GM19468 (cell line): Measurements from ENCODE around the gene TCAF1.
A peak's percentile ranks its signal among the peaks of the same experiment; 100 is the strongest.
"Not testable (repeated sequence)": the region's sequence is repeated elsewhere in the genome, so short reads cannot be mapped to it uniquely, and the experiment has no call there.

Experiments
- ATAC-seq: cut with Tn5 transposase; IDR thresholded peaks from one replicate; pipeline ENCODE4 v1.9.1; 2021; ENCODE audit warnings: mild to moderate bottlenecking, moderate library complexity, moderate number of reproducible peaks; ENCODE audit not compliant: unreplicated experiment; ENCODE audit errors: extremely low read depth

Gene TCAF1

DNA sequence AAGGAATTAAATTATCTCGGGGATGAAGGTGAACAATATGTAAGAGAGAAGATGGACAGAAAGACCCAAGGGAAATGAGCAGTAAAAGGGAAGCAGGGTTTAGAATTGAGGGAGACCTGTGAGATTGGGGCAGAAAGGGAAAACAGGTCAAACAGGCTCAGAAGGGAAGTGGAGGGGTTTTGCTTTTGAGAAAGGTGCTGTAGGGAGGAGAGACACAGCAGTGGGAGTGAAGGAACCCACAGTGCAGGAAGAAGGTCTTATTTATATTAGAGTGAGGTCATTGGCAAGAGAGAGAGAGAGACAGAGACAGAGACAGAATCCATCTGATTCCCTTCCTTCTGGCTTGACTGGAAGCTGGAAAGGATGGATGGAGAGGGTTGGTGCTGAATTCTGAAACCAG, 3.5 kb upstream of the TCAF1 start:
- no peak for ATAC-seq

DNA sequence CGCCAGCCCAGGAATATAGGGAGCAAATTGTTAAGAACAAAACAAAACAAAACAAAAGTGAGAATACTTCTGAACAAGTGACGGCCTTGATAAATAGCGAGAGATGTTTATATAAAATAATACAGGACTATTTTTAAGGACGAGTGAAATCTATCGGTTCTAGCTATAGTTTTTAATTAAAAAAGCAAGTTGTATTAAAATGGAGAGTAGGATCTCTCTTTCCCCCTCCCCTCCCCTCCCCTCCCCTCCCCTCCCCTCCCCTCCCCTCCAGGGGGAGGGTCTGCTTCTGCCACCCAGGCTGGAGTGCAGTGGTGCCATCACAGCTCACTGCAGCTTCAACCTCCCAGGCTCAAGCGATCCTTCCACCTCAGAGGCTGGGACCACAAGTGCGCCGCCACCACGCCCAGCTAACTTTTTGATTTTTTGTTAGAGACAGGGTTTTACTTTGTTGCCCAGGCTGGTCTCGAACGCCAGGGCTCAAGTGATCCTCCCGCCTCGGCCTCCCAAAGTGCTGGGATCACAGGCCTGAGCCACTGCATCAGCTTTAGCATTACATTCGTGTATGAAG, 440 bp upstream of the TCAF1 start:
- ATAC-seq = no peak

DNA sequence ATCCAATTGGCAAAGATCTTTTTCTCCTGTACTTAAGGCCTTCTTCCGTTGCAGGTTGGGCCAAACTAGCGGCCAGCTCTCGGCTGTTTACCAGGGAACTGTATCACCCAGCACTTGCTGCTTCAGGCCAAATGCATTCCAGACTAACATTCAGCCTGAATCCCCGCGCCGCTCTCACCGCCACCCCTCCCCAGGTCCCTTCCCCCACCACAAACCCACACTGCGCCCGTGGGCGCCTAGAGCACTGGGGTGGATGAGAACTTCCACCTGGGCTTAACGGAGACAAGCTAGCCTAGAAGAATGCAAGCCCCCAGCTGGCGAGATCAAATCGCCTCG, 676 bp downstream of the TCAF1 start:
- ATAC-seq = no peak

DNA sequence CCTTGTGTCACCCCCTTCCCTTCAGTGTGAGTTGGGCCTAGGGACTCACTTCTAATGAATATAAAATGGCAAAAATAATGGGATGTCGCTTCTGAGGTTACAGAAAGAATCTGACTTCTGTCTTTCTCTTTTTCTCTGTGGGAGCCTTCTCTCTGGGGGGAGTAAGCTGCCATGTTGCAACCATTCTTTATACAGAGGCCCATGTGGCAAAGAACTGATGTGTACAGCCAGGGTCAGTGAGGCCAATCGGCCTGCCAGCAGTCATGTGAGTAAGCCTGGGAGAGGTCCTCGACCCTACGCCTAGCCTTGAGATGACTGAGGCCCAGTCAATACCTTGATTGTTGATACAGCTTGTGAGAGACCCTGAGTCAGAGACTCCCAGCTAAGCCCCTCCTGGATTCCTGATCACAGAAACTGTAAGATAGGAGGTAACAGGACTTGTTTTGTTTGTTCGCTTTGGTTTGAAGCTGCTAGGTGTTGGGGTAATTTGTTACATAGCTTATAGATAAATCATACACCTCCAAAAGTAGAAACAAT, 1.7 kb downstream of the TCAF1 start:
- no peak for ATAC-seq

DNA sequence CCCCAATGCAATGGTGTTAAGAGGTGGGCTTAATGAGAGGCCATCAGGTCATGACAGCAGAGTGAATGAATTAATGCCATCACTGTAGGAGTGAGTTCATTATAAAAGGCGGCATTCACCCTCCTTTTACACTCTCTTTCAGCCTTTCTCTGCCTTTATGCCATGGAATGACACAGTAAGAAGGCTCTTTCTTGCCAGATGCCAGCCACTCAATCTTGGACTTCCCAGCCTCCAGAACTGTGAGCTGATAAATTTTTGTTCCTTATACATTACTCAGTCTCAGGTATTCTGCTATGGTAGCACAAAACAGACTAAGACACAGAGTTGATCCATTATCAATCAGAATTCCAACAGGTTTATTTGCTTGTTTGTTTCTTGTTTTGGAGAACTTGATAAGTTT, 3.2 kb downstream of the TCAF1 start:
- ATAC-seq = no peak

DNA sequence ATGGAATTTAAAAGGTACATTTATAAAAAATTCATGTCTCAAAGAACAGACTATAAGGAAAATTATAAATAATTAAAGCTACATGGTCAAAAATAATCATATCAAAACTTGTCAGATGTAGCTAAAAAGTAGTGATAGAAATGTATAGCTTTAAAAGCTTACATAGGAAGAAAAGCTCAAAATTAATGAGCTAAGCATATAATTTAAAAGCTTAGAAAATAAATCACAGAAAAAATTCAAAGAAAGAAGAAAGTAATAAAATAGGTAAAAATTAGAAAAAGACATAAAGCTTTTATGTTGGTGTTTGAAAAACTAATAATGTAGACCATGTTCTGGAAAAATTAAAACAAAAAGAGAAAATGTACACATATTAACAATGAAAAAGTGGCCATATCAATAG, 5.3 kb downstream of the TCAF1 start:
- no peak for ATAC-seq

DNA sequence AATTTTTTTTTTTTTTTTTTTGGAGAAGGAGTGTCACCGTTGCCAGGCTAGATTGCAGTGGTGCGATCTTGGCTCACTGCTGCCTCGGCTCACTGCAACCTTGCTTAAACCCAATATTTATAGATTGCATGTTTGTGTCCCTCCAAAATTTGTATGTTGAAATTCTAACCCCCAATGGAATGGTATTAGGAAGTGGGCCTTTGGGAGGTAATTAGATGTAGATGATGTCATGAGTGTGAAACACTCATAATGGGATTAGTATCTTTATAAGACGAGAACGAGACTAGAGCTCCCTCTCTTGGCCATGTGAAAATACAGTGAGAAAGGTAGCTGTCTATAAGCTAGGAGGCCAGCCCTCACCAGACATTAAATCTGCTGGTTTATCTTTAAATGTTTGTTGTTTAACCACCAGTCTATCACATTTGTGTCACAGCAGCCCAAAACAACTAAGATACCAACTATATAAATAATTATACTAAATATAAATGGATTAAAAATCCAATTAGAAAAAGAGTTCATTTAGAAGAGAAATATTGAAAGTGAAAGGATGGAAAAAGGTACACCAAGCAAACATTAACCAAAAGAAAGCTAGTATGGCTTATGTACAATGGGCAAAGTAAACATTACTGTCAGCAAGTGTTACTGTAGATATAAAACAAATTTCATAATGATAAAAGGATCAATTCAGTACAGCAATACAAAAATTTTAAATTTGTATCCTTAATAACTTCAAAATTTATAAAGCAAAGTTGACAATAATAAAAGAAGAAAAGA, 9.3 kb downstream of the TCAF1 start:
- ATAC-seq = peak; percentile 92

DNA sequence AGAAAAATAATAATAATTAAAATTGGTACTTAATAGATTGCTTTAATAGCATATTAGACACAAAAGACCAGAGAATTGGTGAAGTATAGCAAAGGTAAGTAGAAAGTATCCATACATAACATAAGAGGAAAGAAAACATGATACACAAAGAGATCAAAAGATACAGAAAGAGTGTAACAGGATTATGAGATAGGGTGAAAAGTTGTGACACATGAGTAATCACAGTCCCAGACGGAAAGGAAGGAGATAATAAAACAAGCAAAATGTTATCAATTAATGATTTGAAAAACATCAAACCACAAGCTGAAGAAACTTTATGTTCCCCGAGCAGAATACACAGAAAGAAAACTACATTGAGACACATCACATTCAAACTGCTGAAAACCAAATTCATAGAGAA, 10.5 kb downstream of the TCAF1 start:
- no peak for ATAC-seq

DNA sequence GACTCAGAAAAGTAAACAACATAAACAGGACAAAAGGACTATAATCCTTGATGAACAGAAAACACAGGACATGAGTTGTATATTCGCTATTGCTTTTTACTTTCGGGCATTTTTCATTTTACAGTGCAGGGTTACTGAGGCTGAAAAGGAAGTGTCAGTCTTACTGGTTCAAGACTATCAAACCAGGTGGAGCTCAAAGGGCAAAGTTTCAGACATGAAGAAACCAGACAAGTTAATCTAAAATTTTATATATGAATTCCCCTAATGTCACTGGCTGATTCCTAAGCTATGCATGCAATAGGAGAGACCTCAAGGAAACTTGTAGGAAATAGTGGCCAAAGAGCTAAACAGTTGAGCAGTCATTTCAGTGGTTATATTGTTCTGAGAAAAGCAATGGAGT, 11.4 kb downstream of the TCAF1 start:
- no peak for ATAC-seq

DNA sequence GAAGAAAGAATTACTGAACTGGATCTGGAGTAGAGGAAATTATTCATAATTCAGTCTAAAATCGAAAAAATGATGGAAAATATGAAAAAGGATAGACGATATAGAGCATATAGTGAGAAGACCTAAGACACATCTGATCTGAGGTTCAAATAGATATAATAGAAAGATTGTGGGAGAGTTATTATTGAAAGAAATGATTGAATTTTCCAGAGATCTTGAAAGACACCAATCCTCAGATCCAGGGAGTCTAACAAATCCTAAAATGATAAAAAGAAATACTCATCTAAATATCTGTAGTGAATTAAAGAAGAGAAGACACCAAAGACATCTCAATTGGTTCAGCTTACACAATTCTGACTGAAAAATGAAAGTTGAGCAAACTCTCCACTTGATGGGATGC, 12.9 kb downstream of the TCAF1 start:
- no peak for ATAC-seq

DNA sequence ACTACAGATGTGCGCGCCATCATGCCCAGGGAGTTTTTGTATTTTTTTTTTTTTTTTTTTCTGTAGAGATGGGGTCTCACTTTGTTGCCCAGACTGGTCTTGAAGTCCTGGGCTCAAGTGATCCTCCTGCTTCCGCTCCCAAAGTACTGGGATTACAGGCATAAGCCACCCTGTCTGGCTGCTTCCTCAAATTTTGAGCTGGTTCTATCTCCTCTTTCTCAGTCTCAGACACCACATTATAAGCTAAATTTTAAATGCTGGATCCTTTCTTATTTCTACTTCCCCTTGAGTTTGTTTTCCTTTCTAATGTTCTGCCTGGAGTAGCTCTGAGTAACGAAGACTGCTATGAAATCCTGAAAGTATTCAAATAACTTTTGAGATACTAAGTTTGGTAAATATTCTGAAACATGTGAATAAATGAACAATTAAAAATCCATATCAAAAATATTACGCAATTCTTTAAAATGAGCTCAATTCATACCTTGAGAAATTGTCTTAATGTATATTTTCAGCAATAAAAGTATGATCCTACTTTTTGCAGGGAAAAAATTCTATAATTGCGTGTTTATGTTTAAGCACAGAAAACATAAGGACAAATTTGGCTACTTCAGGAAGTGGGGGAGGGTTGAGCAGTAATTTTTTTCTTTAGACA, 15.0 kb downstream of the TCAF1 start:
- ATAC-seq = no peak

DNA sequence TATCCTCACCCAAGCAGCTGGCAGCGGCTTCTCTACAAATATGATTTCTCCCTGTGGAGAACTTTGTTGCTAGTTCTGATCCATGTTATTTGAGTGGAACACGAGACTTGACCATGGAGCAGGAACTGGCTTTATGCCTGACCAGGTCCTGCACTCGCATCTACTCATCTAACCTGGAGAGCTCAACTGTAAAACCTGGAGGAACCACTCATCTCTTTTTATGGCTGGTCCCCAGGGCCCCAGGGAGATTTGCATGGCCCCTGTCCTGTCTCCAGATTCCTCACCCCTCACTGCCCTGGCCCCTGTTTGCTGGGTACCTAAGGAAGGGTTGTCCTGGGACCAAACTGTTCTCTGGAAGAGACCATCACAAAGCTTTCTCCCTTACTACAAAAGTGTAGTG, 16.0 kb downstream of the TCAF1 start:
- ATAC-seq = no peak

DNA sequence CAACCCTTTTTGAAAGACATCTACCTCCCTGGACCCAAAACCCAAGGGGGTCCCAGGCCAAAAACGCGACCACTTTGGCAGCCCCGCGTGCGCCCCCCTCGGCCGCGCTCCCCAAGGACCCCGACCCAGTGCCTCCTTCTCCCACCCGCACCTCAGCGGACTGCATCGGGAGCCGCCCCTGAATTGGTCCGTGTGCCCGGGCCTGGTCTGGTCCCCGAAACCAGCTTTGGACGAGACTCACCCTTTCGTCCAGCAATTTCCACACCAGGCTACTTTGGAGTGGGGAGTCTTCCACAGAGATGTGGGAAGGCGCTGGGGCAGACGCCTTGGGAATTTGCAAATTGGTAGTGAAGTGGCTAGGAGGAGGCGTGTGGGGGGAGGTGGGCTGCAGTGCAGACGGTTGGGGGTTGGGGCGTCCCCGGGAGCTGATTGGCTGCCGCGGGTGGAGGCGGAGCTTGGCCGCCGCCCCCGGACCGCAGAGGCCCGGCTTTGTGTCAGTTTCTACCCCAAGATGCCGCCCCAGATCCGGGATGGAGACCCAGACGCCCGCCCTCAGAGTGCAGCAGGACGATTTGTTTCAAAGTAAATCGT, 16.9 kb downstream of the TCAF1 start:
- no peak for ATAC-seq

DNA sequence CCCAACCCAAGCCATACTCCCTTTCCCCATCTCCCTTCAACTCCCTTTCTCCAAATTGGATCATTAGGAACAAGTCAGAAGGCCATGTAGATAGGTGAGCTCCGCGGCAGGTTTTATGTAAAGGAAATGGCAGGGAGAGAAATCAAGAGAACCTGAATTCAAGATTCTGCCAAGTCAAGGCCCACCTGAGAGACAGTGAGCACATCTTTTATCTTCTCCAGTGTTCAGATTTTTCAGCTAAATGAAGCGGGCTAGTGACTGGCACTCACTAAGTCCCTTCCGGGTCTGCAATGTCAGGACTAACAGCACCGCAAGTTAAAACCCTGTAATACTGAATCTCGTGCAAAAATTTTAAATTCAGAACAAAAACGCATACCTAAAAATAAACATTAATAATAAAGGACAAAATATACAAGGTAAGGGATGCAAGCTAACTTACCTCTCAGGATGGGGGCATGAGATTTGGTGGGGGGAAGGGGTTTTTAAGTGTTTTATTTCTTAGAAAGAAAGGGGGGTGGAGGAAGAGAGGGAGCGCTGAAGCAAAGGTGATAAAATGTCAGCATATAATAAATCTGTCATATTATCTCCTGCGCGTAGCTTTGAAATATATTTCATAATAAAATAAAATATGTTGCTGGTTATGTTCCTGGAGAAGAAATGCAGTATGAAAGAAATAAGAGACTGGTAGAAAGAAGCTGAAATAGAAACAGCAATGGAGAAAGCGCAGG, 17.6 kb downstream of the TCAF1 start:
- no peak for ATAC-seq

DNA sequence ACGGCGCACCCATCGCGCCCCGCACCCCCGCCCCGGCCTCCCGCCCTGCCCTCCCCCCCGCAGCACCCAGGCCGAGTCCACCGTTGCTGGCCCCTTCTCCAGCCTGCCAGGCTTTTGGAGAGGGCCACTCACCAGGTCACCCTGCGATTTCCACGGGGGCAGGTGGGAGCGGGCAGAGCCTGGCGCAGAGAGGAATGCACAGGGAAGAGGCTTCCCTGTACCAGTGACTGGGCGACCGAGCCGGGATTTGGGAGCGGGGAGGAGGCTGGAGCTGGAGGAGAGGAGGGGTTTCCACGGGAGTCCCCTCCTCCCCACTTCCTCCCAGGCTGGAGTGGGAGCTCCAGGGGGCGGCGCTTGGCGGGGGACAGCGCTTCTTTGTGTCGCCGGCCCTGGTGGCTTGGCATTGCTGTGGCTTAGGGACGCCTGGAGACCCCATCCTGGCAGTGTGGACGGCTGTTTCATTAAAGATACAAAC, 19.3 kb downstream of the TCAF1 start:
- ATAC-seq = no peak

DNA sequence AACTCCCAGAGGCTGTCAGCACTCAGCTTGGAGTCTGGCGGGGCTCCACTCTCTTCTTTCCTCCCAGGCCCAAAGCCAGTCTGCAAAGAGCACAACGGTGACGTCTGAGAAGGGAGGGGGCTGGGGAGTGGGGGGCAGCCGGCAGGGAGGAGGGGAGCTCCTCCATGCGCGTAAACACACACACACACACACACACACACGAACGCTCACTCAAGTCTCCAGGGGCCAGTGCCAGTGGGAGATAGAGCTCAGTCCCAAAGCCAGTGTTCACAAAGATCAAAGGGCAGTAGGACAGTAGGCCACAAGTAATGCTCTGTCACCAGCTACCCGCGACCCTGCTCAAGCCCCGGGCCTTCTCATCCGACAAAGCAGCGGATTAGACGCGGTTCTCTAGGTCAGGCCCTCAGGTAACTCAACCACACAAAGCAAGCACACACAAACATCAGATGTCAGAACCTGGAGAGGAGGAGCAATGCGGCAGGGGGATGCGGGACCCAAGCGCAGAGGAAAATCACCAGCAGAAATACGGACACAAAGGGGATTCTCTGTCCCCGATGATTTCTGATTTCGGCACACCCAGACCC, 19.9 kb downstream of the TCAF1 start:
- no peak for ATAC-seq

DNA sequence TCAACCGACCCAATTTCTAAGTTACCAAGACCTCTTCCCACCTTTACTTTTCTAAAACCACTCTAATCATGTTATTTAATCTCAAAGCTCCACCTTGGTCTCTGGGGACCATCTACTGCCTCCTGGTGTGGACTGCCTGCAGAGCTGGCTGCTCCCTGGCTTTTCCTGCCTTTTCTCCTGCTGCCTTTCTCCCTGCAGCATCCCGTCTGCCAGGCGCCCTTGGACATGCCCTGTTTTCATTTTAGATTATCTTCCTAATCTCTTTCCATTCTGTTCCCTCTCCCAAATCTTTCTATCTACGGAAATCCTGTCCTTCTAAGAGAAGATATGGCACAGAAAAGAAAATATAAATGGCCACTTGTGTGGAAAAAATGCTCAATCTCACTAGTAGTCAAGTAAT, 23.1 kb downstream of the TCAF1 start:
- no peak for ATAC-seq

DNA sequence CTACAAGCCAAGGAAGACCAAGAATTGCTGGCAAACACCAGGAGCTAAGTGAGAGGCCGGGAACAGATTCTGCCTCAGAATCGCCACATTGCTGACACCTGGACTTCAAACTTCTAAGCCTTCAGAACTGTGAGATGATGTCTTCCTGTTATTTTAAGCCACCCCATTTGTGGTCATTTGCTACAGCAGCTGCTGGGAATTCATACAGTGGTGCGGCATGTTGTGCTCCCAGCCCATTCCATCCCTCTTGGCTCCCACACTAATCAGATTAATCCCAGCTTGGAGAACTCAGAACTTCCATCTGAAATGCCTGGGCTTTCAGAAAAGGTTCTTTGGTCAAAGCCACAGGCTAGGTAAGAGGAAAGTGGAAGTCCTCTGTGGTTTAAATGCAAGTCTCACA, 24.9 kb downstream of the TCAF1 start:
- ATAC-seq = no peak

DNA sequence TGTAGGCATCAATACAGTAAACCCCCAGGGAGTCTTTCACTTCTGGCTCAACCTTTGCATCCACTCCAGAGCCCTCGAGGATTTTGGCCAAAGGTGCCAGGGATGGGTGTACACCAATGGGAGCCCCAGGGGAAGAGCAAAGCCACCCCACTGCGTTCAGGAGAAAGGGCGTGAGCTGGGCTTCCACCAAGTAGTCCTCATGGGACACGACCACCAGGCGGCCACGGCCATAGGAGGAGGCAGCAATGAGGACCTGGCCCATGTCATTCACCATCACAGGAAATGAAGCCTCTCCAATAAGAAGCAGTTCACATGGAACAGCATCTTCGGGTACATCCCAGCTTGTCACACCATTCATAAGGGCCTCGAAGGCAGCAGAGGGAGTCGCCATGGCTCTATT, 25.8 kb downstream of the TCAF1 start:
- ATAC-seq = no peak

DNA sequence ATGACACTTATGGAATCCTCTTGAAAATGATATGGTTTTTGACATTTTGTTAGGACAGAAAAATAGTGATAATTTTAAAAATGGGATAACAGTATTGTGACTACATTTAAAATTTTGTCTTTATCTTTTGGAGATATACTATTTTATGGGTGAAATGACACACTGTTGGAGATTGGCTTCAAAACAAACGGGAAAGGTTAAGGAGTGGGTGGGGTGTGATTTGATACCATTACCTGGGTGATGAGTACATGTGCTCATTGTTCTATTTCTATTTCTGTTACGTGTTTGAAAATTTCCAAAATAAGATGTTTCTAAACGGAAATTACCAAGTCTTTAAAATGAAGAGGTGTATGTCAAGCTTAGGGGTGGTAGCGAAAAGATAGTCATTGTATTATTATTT, 28.7 kb downstream of the TCAF1 start:
- ATAC-seq = not testable (repeated sequence)
